ENCODE measurements around the gene MATN1. TPM values are rescaled to one million over a fixed set of nuclear protein-coding genes. Genes with fewer than 3 reads are reported as not detected.

MATN1 gene
- total and polyA plus RNA-seq, 7 donors = 0.09 to 0.54 (median 0.36) TPM; not detected in 4

GRCh38 chr1:30680879-30681278, 42.5 kb downstream of the MATN1 start:
- intact Hi-C loops (cut with DNase I) = no loop called here

GRCh38 chr1:30680429-30680828, 43.0 kb downstream of the MATN1 start:
- peaks cover 3 to 54% (median 29%) of the 10 kb centered on the region in 4 donors for H3K4me1 ChIP-seq

More at GRCh38 chr1:30680879-30681278, 42.5 kb downstream of the MATN1 start:
- peak overlapping the region in 3 of 4 donors; percentile 56 to 73 (median 60) for H3K27ac ChIP-seq
- H3K36me3 ChIP-seq = no peaks in the 10 kb centered on the region
- DNase-seq = peak; percentile 64
- peaks cover 13 to 26% (median 24%) of the 10 kb centered on the region in 3 donors for H3K27me3 ChIP-seq
- H3K4me3 ChIP-seq = no peak overlapping the region
- peak; percentile 52 to 70 (median 69) for TF ChIP-seq POLR2AphosphoS5 (IDR thresholded peaks at IDR 0.05)
- peak in 3 of 4 donors; percentile 45 to 65 (median 52) for TF ChIP-seq EP300 (IDR thresholded peaks at IDR 0.05)
- TF ChIP-seq CTCF (IDR thresholded peaks at IDR 0.05) = no peak
- 75 to 77% methylated on average over 7 of the region's 7 CpGs for whole genome bisulfite sequencing, 2 donors
- no peaks in the 10 kb centered on the region for H3K9me3 ChIP-seq
- H3K4me1 ChIP-seq = peaks cover 0 to 54% (median 30%) of the 10 kb centered on the region in 4 donors

GRCh38 chr1:30679976-30680305, 43.4 kb downstream of the MATN1 start:
- Histone ChIP-seq H3K9me3 (no peaks in the 10 kb centered on the region), H3K4me3 (no peak overlapping the region), H3K4me1 (peaks cover 4 to 50% (median 28%) of the 10 kb centered on the region in 4 donors), H3K27me3 (peaks cover 13 to 17% (median 15%) of the 10 kb centered on the region in 3 donors), H3K36me3 (no peaks in the 10 kb centered on the region), H3K27ac (peak overlapping the region in 3 of 4 donors; percentile 56 to 73 (median 60))
- WGBS, 2 donors = 70 to 90% methylated on average over 2 of the region's 2 CpGs
- no peak for TF ChIP-seq POLR2A (IDR thresholded peaks at IDR 0.05)
- no peak for TF ChIP-seq EP300 (IDR thresholded peaks at IDR 0.05)
- TF ChIP-seq POLR2AphosphoS5 (IDR thresholded peaks at IDR 0.05) = no peak
- TF ChIP-seq CTCF (IDR thresholded peaks at IDR 0.05) = no peak
- peak; percentile 42 for DNase-seq
- intact Hi-C loops (cut with DNase I) = loop anchor here (5.0 kb wide), 1 partner anchor 43 kb away; no protein-coding TSS in a partner anchor

More at GRCh38 chr1:30680429-30680828, 43.0 kb downstream of the MATN1 start:
- Histone ChIP-seq H3K4me3 (no peak overlapping the region), H3K9me3 (no peaks in the 10 kb centered on the region), H3K27me3 (peaks cover 13 to 22% (median 20%) of the 10 kb centered on the region in 3 donors), H3K27ac (peak overlapping the region in 3 of 4 donors; percentile 56 to 73 (median 60)), H3K36me3 (no peaks in the 10 kb centered on the region)
- peak; percentile 72 for DNase-seq
- intact Hi-C loops (cut with DNase I) = no loop called here
- WGBS, 2 donors = 87 to 94% methylated on average over 7 of the region's 7 CpGs
- TF ChIP-seq CTCF (IDR thresholded peaks at IDR 0.05) (no peak), POLR2AphosphoS5 (IDR thresholded peaks at IDR 0.05) (no peak), POLR2A (IDR thresholded peaks at IDR 0.05) (no peak), EP300 (IDR thresholded peaks at IDR 0.05) (no peak)

GRCh38 chr1:30679201-30679975, 44.0 kb downstream of the MATN1 start:
- 93 to 94% methylated on average over 2 of the region's 2 CpGs for WGBS, 2 donors
- TF ChIP-seq POLR2AphosphoS5 (IDR thresholded peaks at IDR 0.05) = no peak
- no peak for TF ChIP-seq EP300 (IDR thresholded peaks at IDR 0.05)
- TF ChIP-seq POLR2A (IDR thresholded peaks at IDR 0.05) = no peak
- TF ChIP-seq CTCF (IDR thresholded peaks at IDR 0.05) = no peak
- no peaks in the 10 kb centered on the region for H3K36me3 ChIP-seq
- intact Hi-C loops (cut with DNase I) = loop anchor here (5.0 kb wide), 1 partner anchor 42 kb away; no protein-coding TSS in a partner anchor
- peak; percentile 58 for DNase-seq
- no peaks in the 10 kb centered on the region for H3K9me3 ChIP-seq
- no peak overlapping the region for H3K4me3 ChIP-seq
- peak overlapping the region in 2 of 4 donors; percentile 56 to 73 for H3K27ac ChIP-seq
- H3K4me1 ChIP-seq = peaks cover 4 to 46% (median 26%) of the 10 kb centered on the region in 4 donors
- H3K27me3 ChIP-seq = peaks cover 8 to 11% (median 10%) of the 10 kb centered on the region in 3 donors
